Stimulated activated CD4-positive, alpha-beta T cell treated with anti-CD3 and anti-CD28 coated beads, Interleukin-2, amount 100 ng/mL, for 48 hours (primary cell): Measurements from ENCODE around the gene CRISPLD2.
"Not testable (repeated sequence)": the region's sequence is repeated elsewhere in the genome, so short reads cannot be mapped to it uniquely, and the experiment has no call there.

Experiments used
- DNase-seq, 2 donors: peaks; one replicate each; pipeline ENCODE4 v3.0.0-alpha.2; 2020

Gene CRISPLD2

DNA sequence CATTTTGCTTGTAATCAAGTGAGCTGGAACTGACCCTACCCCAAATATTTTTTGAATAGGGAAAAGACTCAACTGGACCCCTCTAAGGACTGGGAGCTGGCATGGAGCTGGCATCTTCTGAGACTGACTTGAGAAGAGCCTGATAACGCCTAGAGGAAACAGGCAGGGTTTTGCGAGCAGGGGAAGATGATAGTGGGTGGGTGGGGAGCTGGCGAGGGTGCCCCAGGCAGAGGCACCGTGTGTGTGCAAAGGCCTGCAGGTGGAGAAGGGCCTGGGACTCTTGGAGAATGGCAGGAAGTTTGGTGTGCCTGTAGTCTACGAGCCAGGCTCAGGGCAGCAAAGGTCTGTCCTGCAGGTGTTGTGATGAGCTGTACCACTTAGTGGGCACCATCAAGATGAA lies 4.1 kb downstream of the CRISPLD2 start:
- no peak for DNase-seq

DNA sequence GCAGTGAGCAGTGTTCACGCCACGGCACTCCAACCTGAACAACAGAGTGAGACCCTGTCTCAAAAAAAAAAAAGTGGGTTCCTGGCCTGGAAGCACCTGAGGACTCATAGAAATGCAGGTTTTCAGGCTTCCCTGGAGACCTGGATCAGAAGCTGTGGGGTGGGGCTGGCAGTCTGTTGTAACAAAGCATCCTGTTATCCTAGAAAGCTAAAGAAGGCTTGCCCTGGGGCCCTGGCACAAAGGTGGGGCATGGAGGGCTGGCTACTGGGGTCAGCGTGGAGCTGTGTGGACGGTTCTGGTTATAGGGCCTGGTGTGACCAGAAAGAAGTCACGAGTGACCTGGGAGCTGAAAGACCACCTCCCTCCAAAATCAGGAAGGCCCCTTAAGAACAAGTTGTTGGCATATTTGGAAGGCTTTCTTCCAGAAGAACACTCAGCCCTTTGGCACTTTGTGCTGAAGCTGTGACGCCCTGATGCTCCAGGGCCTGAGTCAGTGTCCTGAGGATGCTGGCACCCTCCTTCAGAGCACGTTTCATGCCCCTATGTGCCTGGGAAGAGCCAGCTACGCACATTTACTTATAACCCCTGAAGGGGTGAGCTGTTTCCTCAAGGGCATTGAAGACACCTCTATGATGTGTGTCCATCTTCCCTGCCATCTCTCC lies 6.2 kb downstream of the CRISPLD2 start:
- DNase-seq: no peak

- DNase-seq: no peak
These were observed 6.8 kb downstream of the CRISPLD2 start for GRCh38 chr16:84826558-84826941.

DNA sequence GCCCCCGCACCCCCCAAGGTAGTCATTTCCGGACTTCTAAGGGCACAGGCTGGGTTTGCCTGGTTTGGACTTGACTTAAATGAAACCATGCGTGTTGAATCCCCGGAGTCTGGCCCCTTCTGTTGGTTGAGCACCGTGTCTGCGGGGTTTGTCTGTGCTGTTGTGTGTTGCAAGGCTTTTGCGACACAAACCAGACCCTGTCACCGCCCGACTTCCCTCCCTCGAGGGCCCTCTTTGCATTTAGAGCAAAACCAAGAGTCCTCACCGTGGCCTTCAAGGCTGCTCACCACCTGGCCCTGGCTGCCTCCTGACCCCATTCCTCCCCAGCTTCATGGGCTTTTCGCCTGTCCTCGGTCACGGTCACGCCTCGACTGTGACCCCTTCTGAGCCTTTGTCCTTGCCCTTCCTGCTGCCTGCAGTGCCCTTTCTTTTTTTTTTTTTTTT lies 7.4 kb downstream of the CRISPLD2 start:
- DNase-seq: no peak

GRCh38 chr16:84827897-84828296 lies 8.1 kb downstream of the CRISPLD2 start:
- DNase-seq: no peak

- DNase-seq: no peak
These were observed 8.5 kb downstream of the CRISPLD2 start for GRCh38 chr16:84828322-84828721.

- no peak for DNase-seq
These were observed 9.6 kb downstream of the CRISPLD2 start for GRCh38 chr16:84829168-84829965.

GRCh38 chr16:84830765-84831384 lies 11.1 kb downstream of the CRISPLD2 start:
- no peak for DNase-seq

- DNase-seq: not testable (repeated sequence)
These were observed 11.9 kb downstream of the CRISPLD2 start for GRCh38 chr16:84831728-84832127.

DNA sequence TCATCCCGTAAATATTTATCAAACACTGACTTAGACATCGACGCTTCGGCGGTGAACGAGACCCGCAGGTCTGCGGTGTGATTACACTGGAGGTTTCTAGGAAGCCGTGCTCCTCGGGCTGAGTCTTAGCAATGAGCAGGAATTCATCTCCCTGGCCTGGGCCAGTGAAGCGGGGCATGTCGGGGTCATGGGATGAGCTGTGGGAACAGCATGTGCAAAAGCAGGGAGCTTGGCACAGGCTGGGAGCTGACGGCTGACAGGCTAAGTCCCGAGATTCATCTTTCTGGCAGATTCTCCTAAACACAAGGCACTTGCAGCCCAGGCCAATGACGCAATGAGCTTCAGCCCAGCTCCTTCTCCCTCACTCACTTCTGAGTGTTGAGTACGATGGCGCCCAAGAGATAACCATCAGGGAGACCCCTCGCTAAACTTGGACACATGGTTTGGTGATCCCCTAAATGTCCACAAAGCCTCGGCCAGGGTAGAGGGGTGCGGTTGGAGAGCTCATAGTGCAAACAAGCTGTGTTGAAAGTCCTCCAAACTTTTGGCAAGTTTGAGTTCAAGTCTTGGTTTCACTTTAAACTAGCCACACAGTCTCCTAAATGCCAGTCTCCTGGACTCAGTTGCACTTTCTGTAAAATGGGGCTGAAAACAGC lies 12.8 kb downstream of the CRISPLD2 start:
- DNase-seq: no peak

DNA sequence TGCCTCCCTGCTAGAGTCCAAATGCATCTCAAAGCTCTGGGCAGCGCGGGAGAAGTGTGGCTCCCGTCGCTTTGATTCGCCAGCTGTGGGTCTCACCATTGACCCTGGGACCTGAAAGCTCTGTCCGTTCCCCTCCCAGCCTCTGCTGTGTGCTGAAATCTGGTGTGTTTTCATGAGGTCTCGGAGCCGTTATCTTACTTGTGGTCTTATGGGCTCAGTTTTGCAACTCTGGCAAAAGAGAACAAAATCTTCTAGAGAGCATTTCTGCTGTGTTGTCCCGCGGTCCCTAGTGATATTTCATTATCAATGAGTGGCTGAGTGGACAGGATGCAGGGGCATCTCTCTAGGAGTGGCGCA lies 13.3 kb downstream of the CRISPLD2 start:
- no peak for DNase-seq

DNA sequence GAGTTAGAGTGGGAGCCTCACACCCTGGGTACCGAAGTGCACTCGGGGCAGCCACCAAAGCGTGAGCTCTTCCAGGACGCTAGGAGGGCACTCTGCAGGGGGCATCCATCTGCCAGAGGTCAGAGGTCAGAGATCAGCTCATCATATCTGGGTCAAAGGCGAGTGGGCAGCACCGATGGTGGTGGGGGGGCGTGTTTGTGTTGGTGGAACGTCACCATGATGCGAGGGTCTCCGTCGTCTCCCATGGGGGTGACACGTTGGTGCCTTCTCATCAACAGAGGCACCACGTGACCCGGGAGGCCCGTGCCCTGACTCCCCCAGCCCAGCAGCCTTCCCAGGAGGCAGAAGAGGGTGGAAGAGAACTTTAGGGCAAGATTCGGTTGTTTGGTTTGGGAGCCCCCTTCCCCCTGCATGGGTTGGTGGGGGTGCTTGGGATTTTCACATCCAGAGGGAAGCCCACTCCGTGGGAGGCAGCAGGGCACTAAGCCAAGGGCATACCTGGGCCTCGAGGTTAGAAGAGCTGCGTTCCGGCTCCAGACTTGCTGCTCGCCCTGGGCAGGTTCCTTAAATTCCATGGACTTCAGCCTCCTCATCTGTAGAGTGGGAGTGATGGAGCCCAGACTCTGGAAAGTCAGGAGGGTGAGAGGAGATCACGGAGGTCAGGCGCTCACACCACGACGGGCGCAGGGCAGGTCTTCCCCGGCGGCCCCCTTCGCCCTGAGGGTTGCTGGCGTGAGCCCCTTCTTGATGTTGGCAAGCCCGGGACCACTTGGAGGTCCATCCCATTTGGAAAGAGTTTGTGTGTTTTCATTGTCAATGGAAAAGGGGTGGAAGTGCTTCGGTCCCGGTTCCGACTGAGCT lies 14.0 kb downstream of the CRISPLD2 start:
- no peak for DNase-seq

- no peak for DNase-seq
These were observed 14.6 kb downstream of the CRISPLD2 start for GRCh38 chr16:84834403-84834772.

DNA sequence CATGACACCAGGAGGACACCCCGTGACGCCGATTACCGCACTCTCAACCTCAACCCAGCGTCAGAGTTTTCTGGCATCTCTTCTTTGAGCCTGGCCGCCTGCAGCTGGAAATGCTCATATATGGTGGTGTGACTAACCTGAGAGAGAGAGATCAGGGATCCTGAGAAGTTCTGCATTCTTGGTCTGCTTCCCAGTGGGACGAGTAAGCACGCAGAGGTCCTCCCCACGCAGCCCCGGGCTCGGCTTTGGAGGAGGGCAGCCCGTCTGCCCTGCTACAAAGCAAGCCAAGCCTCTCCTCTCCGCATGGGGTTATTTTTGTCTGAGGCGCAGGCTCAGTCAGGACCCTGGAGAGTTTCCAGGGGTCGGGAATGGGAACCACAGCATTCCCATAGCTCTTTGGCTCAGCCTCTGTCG lies 16.5 kb downstream of the CRISPLD2 start:
- no peak for DNase-seq

GRCh38 chr16:84836967-84837366 lies 17.2 kb downstream of the CRISPLD2 start:
- no peak for DNase-seq

- no peak for DNase-seq
These were observed 18.7 kb downstream of the CRISPLD2 start for GRCh38 chr16:84838383-84838948.

GRCh38 chr16:84839054-84839453 lies 19.3 kb downstream of the CRISPLD2 start:
- DNase-seq: no peak

DNA sequence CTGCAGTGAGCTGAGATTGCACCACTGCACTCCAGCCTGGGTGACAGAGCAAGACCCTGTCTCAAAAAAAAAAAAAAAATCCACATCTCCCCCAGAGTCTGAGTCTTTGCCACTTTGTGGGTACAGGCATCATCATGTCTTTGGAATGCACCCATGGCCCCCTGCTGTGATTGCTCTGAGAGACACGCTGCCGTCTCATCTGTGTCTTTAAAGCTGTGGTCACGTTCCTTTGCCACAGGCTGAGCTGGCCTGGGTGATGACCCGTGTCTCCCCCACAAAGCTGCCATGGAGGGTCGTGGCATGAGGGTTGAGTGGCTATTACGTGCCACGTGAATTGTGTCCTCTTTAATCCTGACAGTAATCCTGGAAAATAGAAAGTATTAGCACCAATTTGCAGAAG lies 20.2 kb downstream of the CRISPLD2 start:
- no peak for DNase-seq

DNA sequence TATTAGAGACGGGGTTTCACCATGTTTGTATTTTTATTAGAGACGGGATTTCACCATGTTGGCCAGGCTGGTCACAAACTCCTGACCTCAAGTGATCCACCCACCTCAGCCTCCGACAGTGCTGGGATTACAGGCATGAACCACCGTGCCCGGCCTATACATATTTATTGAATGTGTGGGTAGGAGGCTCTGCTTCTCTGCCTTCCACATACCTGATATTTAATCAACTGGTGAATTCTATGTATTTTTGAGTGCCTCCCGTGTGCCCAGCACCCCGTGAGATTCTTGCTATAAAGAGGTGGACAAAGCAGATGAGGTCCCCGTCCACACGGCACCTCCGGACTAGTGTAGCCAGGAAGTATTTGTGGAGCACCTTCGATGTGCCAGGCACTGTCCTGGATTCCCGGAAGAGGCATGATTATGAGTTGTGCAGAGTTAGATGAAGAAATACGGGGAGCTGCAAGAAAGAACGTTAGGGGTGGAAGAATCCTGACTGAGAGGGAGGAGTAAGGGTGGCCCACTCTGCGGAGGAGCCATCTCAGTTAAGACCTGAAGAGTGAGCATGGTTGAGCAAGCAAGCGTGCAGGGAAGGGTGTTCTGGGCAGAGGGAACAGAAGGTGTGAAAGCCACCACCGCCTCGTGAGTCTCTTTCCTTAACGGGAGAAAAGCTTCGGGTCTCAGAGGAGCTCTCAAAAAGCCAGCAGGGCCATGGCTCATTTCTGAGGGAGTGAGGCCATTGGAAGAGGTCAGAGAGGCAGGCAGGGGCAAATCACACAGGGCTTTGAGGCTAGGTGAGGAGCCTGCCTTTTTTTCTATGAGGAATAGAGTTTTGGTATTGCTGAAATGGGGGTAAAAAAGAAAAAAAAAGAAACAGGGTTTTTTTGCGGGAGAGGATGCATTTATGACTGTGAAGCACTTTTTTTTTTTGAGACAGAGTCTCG lies 21.2 kb downstream of the CRISPLD2 start:
- DNase-seq: no peak

DNA sequence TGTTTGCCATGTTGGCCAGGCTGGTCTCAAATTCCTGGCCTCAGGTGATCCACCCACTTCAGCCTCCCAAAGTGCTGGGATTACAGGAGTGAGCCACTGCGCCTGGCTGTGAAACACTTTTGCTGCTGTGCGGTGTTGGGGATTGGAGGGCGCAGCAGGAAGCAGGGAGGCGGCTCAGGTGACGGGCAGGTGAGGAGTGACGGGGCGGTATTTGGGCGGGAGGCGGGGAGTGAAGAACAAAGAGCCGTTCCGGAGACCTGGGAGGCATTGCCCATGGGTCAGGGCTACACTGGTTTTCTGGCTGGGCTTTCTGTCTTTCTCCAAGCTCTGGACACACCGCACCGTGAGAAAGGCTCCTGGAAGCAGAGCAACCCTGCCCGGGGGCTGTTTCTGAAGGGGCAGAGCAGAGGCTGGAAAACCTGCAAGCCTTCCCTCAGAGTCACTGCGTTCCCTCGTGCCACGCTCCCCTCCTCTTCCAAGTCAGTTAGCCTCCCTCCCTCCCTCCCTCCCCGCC lies 22.1 kb downstream of the CRISPLD2 start:
- DNase-seq: no peak
